Ascending aorta (tissue), 2 donors: ENCODE measurements around the gene CLVS2. TPM values are rescaled to one million over a fixed set of nuclear protein-coding genes. Genes with fewer than 3 reads are reported as not detected.

Experiments used
- DNase-seq, 2 donors: peaks; one replicate each; pipeline ENCODE4 v3.0.0-alpha.2; 2019; ENCODE audit warnings: low spot score in 2 of 2
- H3K27ac ChIP-seq, 2 donors: fragments of 200-600 bp; sonication (generic); one replicate each; pipeline ENCODE4 v1.5.1; 2016 to 2017; ENCODE audit warnings: mild to moderate bottlenecking in 1 of 2
- H3K27me3 ChIP-seq: fragments of 200-600 bp; sonication (generic); one replicate; pipeline ENCODE4 v1.5.1; 2017
- H3K36me3 ChIP-seq, 2 donors: fragments of 200-600 bp; sonication (generic); one replicate each; pipeline ENCODE4 v1.5.1; 2016
- H3K4me1 ChIP-seq, 2 donors: fragments of 200-600 bp; sonication (generic); one replicate each; pipeline ENCODE4 v1.5.1; 2016 to 2017; ENCODE audit warnings: mild to moderate bottlenecking in 1 of 2
- H3K4me3 ChIP-seq, 2 donors: fragments of 200-600 bp; sonication (generic); one replicate each; pipeline ENCODE4 v1.5.1; 2016 to 2017; ENCODE audit warnings: mild to moderate bottlenecking in 1 of 2
- H3K9me3 ChIP-seq, 2 donors: fragments of 200-600 bp; sonication (generic); one replicate each; pipeline ENCODE4 v1.5.1; 2016
- intact Hi-C: fragments of 100-400 bp; cut with DNase I; formaldehyde crosslinking; loops from one replicate; pipeline ENCODE4 v1.15.1; 2023
- total RNA-seq: library from RNA; depleted of rRNA; stranded (reverse); fragments of >200 nt; gene quantifications from one replicate; pipeline ENCODE4 v1.1.0, GENCODE V29; 2016
- TF ChIP-seq, protein P1 (sequence below), 3 experiments: fragments of 200-600 bp in 2 of 3; fragments of 450-650 bp in 1 of 3; sonication (generic) in 2 of 3; IDR thresholded peaks; one replicate each; pipeline ENCODE4 v1.5.1; 2016 to 2019; ENCODE audit warnings: antibody characterized with exemption in 3 of 3, mild to moderate bottlenecking in 1 of 3, moderate library complexity in 1 of 3

CLVS2 gene, protein sequence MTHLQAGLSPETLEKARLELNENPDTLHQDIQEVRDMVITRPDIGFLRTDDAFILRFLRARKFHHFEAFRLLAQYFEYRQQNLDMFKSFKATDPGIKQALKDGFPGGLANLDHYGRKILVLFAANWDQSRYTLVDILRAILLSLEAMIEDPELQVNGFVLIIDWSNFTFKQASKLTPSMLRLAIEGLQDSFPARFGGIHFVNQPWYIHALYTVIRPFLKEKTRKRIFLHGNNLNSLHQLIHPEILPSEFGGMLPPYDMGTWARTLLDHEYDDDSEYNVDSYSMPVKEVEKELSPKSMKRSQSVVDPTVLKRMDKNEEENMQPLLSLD
- not detected for total RNA-seq

DNA sequence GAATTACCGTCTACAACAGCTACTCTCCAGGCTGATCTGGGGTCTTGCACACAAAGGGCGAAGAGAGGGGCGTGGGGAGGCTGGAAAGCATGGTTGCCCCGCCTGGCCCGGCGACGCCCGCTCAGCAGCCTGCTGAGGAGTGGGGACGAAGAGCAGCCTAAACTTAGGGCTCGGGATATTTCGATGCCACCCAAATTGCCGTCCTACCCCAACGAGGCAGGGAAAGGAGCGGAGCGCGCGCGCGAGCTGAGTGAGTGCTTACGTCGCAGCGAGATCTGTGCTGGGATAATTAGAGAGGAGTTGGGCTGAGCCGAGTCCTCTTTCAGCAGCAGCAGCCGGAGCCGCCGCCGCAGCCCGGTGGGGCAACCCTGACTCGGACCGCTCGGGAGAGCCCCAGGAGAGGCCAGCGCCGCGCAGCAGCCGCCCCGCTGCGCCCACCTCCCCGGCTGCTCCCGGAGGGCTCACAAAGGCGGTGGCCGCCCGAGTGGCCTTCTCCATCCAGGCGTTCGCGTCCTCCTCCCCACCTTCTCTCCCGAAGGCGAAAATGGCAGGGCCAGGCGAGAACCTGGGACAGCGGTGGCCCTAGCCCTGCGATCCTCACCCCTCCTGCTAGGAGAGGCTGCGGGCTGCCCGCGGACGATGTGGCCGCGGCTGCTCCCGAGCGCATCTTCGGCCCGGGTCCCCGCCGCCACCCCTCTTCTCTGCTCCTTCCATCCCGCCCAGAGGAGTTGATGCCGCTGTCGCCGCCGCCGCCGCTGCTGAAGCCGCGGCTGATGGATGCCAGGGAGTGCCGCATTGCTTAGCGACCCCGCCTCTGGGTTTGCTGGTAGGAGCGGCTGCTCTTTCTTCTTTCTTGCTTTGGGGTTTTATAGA lies at the start of gene CLVS2:
Gene CLVS2, plus strand, starts transcription at position 315 of the 873 bp plus-strand sequence. CDS start 1,543 bp downstream, outside the sequence.
- DNase-seq, result no peak
- intact Hi-C loops, result no loop called here
- Histone ChIP-seq H3K27ac (no peak within 1 kb of the TSS), H3K9me3 (no peaks in the 10 kb centered on the region), H3K36me3 (no peaks in the 10 kb centered on the region), H3K27me3 (no peaks in the 10 kb centered on the region), H3K4me3 (peak within 1 kb of the TSS; percentile 23 to 52), H3K4me1 (peaks cover 0 to 2% of the 10 kb centered on the region in 2 donors)
- TF ChIP-seq, protein P1, sequence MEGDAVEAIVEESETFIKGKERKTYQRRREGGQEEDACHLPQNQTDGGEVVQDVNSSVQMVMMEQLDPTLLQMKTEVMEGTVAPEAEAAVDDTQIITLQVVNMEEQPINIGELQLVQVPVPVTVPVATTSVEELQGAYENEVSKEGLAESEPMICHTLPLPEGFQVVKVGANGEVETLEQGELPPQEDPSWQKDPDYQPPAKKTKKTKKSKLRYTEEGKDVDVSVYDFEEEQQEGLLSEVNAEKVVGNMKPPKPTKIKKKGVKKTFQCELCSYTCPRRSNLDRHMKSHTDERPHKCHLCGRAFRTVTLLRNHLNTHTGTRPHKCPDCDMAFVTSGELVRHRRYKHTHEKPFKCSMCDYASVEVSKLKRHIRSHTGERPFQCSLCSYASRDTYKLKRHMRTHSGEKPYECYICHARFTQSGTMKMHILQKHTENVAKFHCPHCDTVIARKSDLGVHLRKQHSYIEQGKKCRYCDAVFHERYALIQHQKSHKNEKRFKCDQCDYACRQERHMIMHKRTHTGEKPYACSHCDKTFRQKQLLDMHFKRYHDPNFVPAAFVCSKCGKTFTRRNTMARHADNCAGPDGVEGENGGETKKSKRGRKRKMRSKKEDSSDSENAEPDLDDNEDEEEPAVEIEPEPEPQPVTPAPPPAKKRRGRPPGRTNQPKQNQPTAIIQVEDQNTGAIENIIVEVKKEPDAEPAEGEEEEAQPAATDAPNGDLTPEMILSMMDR (IDR thresholded peaks at IDR 0.05), result no peak

DNA sequence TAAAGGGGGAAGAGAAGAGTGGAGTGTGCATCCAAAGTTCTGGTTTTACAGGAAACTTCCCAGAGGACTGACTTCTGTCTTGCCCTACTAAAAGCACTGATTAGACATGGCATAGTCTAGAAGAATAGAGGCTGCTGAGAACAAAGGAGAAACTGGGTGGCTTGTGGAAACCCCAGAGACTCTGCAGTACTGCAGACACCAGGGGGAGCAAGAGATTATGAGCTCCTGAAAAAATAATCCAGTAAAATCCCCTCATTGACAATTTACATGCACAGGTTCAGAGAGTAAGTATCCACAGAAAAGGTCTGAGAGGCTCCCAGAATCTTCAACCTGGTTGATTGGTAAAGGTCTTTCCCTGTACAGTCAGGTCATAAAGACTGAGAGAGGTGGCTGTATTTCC lies 48.7 kb upstream of the CLVS2 start:
- Histone ChIP-seq H3K9me3 (no peaks in the 10 kb centered on the region), H3K27ac (no peak overlapping the region), H3K36me3 (no peaks in the 10 kb centered on the region), H3K4me1 (no peaks in the 10 kb centered on the region), H3K4me3 (no peak overlapping the region), H3K27me3 (no peaks in the 10 kb centered on the region)
- DNase-seq, result no peak
- intact Hi-C loops, result no loop called here
- TF ChIP-seq, protein P1 (IDR thresholded peaks at IDR 0.05), result no peak

DNA sequence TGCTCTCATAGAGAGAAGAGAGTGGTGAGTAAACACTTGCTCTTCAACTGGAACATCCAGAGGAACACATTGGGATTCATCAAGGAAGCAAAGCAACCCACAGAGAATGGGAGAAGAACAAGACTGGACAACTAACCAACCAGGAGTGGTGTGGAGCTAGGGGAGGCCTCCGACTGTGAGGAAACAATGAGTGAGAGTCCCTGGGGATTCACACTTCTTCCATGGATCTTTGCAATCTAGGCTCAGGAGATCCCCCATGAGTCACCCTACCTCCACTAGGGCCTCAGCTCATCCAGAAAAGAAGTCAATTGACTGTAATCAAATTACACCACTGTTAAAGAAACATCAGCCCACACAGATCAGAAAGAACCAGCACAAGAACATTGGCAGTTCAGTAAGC lies 42.3 kb upstream of the CLVS2 start:
- Histone ChIP-seq H3K36me3 (no peaks in the 10 kb centered on the region), H3K9me3 (peaks cover 0 to 3% of the 10 kb centered on the region in 2 donors), H3K27ac (no peak overlapping the region), H3K4me1 (no peaks in the 10 kb centered on the region), H3K27me3 (no peaks in the 10 kb centered on the region), H3K4me3 (no peak overlapping the region)
- TF ChIP-seq, protein P1 (IDR thresholded peaks at IDR 0.05), result no peak
- intact Hi-C loops, result no loop called here
- no peak for DNase-seq

DNA sequence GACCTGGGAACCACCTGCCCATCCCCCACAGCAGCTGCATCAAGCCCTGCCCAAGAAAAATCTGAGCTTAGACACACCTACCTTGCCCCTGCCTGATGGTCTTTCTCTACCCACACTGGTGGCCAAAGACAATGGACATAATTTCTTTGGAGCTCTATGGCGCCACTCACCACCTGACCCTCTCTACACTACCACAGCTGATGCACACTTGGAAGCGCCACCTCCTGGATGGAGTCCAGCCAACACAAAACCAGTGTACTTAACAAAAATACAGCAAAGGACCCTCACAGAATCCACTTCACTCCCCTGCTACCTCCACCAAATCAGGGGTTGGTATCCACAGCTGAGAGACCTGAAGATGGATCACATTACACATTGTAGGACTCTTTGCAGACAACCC lies 39.7 kb upstream of the CLVS2 start:
- no peaks in the 10 kb centered on the region for H3K4me1 ChIP-seq
- peaks cover 0 to 3% of the 10 kb centered on the region in 2 donors for H3K9me3 ChIP-seq
- TF ChIP-seq, protein P1 (IDR thresholded peaks at IDR 0.05), result no peak
- no peak for DNase-seq
- no peak overlapping the region for H3K4me3 ChIP-seq
- no peaks in the 10 kb centered on the region for H3K36me3 ChIP-seq
- no peak overlapping the region for H3K27ac ChIP-seq
- intact Hi-C loops, result no loop called here
- no peaks in the 10 kb centered on the region for H3K27me3 ChIP-seq

DNA sequence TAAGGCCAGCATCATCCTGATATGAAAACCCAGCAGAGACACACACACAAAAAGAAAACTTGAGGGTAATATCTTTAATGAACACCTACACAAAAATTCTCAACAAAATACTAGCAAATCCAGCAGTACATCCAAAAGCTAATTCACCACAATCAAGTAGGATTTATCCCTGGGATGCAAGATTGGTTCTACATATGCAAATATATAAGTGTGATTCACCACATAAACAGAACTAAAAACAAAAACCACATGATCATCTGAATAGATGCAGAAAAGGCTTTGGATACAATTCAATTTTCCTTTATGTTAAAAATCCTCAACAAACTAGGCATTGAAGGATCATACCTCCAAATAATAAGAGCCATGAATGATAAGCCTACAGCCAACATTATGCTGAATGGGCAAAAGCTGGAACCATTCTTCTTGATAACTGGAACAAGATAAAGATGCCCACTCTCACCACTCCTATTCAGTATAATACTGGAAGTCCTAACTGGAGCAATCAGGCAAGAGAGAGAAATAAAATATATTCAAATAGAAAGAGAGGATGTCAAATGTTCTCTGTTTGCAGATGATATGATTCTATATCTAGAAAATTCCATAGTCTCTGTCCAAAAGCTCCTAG lies 33.9 kb upstream of the CLVS2 start:
- no peak overlapping the region for H3K27ac ChIP-seq
- TF ChIP-seq, protein P1 (IDR thresholded peaks at IDR 0.05), result no peak
- H3K27me3 ChIP-seq, result no peaks in the 10 kb centered on the region
- no peaks in the 10 kb centered on the region for H3K4me1 ChIP-seq
- H3K9me3 ChIP-seq, result peaks cover 0 to 4% of the 10 kb centered on the region in 2 donors
- DNase-seq, result no peak
- H3K36me3 ChIP-seq, result no peaks in the 10 kb centered on the region
- intact Hi-C loops, result no loop called here
- H3K4me3 ChIP-seq, result no peak overlapping the region
